GM12878 (cell line): Measurements from ENCODE around the gene SYNGR1. TPM values are rescaled to one million over a fixed set of nuclear protein-coding genes. Genes with fewer than 3 reads are reported as not detected.

Experiments
- ATAC-seq: fragments of 200-7000 bp; cut with Tn5 transposase; 3 replicates; pipeline ENCODE4 v1.9.1; 2020; ENCODE audit warnings: mild to moderate bottlenecking, moderate library complexity
- BruUV-seq: library from RNA; stranded (reverse); fragments of 400-500 nt; replicated peaks from 2 replicates; lab custom pipeline; 2021; lab: Mats Ljungman, UMichigan
- CTCF ChIA-PET: fragments of 300-600 bp; sonication (Branson Sonifier 250); formaldehyde crosslinking; extraction: SDS; loops from one replicate; lab custom pipeline; 2021; ENCODE audit warnings: inconsistent platforms; lab: Yijun Ruan, JAX
- POLR2A ChIA-PET: fragments of 350-600 bp; formaldehyde crosslinking; extraction: SDS; loops from one replicate; lab custom pipeline; 2021; ENCODE audit warnings: inconsistent platforms; lab: Charles Lee
- RAD21 ChIA-PET: fragments of 300-600 bp; sonication (Branson Sonifier 250); formaldehyde crosslinking; loops from one replicate; lab custom pipeline; 2023; ENCODE audit warnings: antibody characterized with exemption; ENCODE audit not compliant: unreplicated experiment; lab: Charles Lee
- SMC1A ChIA-PET: fragments of 300-600 bp; sonication (Branson Sonifier 250); formaldehyde crosslinking; loops from one replicate; lab custom pipeline; 2023; ENCODE audit not compliant: unreplicated experiment, uncharacterized antibody; lab: Charles Lee
- DNase-seq: peaks from one replicate; pipeline ENCODE4 v3.0.0-alpha.2; 2011; ENCODE audit warnings: low read depth, low spot score
- FAIRE-seq: peaks from 3 replicates; lab custom pipeline; 2011; peaks lifted over from hg19 to GRCh38; lab: Jason Lieb, UNC
- H2AFZ ChIP-seq: 2 replicates; pipeline ENCODE4 v1.6.0; 2011; ENCODE audit warnings: low read depth, low read length, control low read depth; ENCODE audit not compliant: control insufficient read depth
- H3K27ac ChIP-seq: 2 replicates; pipeline ENCODE4 v1.5.1; 2011; ENCODE audit warnings: control low read depth; ENCODE audit not compliant: control insufficient read depth, insufficient read depth
- H3K27me3 ChIP-seq, 2 experiments: replicated peaks in 1 of 2; 2 replicates each; pipeline versions ENCODE4 v1.6.0 to v1.6.1; 2011; ENCODE audit warnings: low read length in 1 of 2; ENCODE audit not compliant: control insufficient read depth in 2 of 2, insufficient read depth in 2 of 2
- H3K36me3 ChIP-seq, 2 experiments: 2 replicates each; pipeline ENCODE4 v1.5.1; 2011; ENCODE audit warnings: low read length in 1 of 2; ENCODE audit not compliant: control insufficient read depth in 2 of 2, insufficient read depth in 2 of 2
- H3K4me1 ChIP-seq: 2 replicates; pipeline ENCODE4 v1.6.1; 2011; ENCODE audit warnings: mild to moderate bottlenecking, low read length, moderate library complexity, mixed read lengths; ENCODE audit not compliant: control insufficient read depth, insufficient read depth
- H3K4me2 ChIP-seq: 2 replicates; pipeline ENCODE4 v1.6.0; 2011; ENCODE audit warnings: control low read depth; ENCODE audit not compliant: control insufficient read depth, insufficient read depth
- H3K4me3 ChIP-seq: fragments of 200-600 bp; sonication (generic); 2 replicates; pipeline ENCODE4 v1.5.1; 2016
- H3K79me2 ChIP-seq: 2 replicates; pipeline ENCODE4 v1.6.0; 2011; ENCODE audit warnings: low read length; ENCODE audit not compliant: control insufficient read depth, insufficient read depth
- H3K9ac ChIP-seq: 2 replicates; pipeline ENCODE4 v1.8.0; 2011; ENCODE audit warnings: low read length, control low read depth, mixed read lengths; ENCODE audit not compliant: control insufficient read depth, insufficient read depth
- H3K9me3 ChIP-seq: replicated peaks from 3 replicates; pipeline ENCODE4 v1.5.1; 2011; ENCODE audit warnings: mild to moderate bottlenecking, low read length; ENCODE audit not compliant: control insufficient read depth, insufficient read depth
- H4K20me1 ChIP-seq: 2 replicates; pipeline ENCODE4 v1.6.0; 2011; ENCODE audit not compliant: control insufficient read depth, insufficient read depth
- ASH2L ChIP-seq: fragments of 300-600, 200-600 bp; sonication (generic); IDR thresholded peaks from 2 replicates; pipeline ENCODE4 v1.6.1; 2017; ENCODE audit warnings: low read depth, mild to moderate bottlenecking, borderline replicate concordance
- CHD1 ChIP-seq: IDR thresholded peaks from 2 replicates; pipeline ENCODE4 v1.6.1; 2012; ENCODE audit warnings: low read depth, low read length, improper control_type of control experiment
- KAT2A ChIP-seq: conservative IDR thresholded peaks from 2 replicates; pipeline ENCODE4 v1.6.1; 2011; ENCODE audit warnings: low read depth, low read length; ENCODE audit not compliant: control insufficient read depth
- MXI1 ChIP-seq: fragments of 150-350 bp; IDR thresholded peaks from 2 replicates; pipeline ENCODE4 v1.6.1; 2011; ENCODE audit warnings: low read depth, mild to moderate bottlenecking, inconsistent platforms, low read length, improper control_type of control experiment
- NFYA ChIP-seq: IDR thresholded peaks from 2 replicates; pipeline ENCODE4 v1.6.1; 2011; ENCODE audit warnings: low read depth, mild to moderate bottlenecking, low read length, improper control_type of control experiment, borderline replicate concordance
- NR2C2 ChIP-seq: IDR thresholded peaks from 2 replicates; pipeline ENCODE4 v1.6.1; 2011; ENCODE audit warnings: borderline replicate concordance, low read depth; ENCODE audit not compliant: control insufficient read depth, insufficient read length
- RCOR1 ChIP-seq: conservative IDR thresholded peaks from 2 replicates; pipeline ENCODE4 v1.6.1; 2012; ENCODE audit warnings: low read depth, low read length, improper control_type of control experiment
- SMC3 ChIP-seq: IDR thresholded peaks from 2 replicates; pipeline ENCODE4 v1.6.1; 2011; ENCODE audit warnings: low read length, improper control_type of control experiment, borderline replicate concordance
- SRF ChIP-seq, 2 experiments: IDR thresholded peaks; 2 replicates each; pipeline ENCODE4 v1.6.1; 2011; ENCODE audit warnings: low read depth in 2 of 2, low read length in 2 of 2, mild to moderate bottlenecking in 1 of 2, moderate library complexity in 1 of 2
- SUZ12 ChIP-seq: fragments of 200-600 bp; sonication (generic); IDR thresholded peaks from one replicate; pipeline ENCODE4 v1.6.1; 2018; ENCODE audit warnings: antibody characterized with exemption, mild to moderate bottlenecking; ENCODE audit not compliant: unreplicated experiment
- ZNF207 ChIP-seq: fragments of 450-650 bp; IDR thresholded peaks from 2 replicates; pipeline ENCODE4 v1.6.1; 2014; ENCODE audit warnings: antibody characterized with exemption, mild to moderate bottlenecking, borderline replicate concordance
- ZNF217 ChIP-seq: fragments of 450-650 bp; IDR thresholded peaks from 2 replicates; pipeline ENCODE4 v1.6.1; 2017; ENCODE audit warnings: antibody characterized with exemption, mild to moderate bottlenecking
- WGBS: methylation state at CpG from one replicate; pipeline ENCODE4 v1.1.6; 2016; ENCODE audit warnings: low lambda C conversion rate; ENCODE audit not compliant: insufficient replicate concordance, insufficient coverage; ENCODE audit errors: missing lambda C conversion rate; 5-methylcytosine and 5-hydroxymethylcytosine counted together
- in situ Hi-C: fragments of 300-500 bp; cut with MboI; formaldehyde crosslinking; loops from 9 replicates; pipeline ENCODE4 v1.14.3; 2018; ENCODE audit warnings: mixed read lengths
- intact Hi-C: fragments of 100-400 bp; cut with micrococcal nuclease; formaldehyde crosslinking; loops from one replicate; pipeline ENCODE4 v1.14.2; 2022; ENCODE audit not compliant: unreplicated experiment
- polyA plus RNA-seq, 11 experiments: library from polyadenylated mRNA; depleted of rRNA in 4 of 11; unstranded in 6 of 11; stranded (reverse) in 5 of 11; fragments of >200 nt; fragmentation: Nextera tagmentation in 4 of 11; fragmentation: Illumina TruSeq in 1 of 11; extraction: Ambion mirVana in 4 of 11; extraction: Trizol in 1 of 11; gene quantifications; 1 replicate in 1 of 11; 2 replicates in 10 of 11; pipeline versions ENCODE4 v1.2.1 to v1.2.3, GENCODE V29; 2011 to 2016; ENCODE audit warnings: inconsistent platforms in 2 of 11, missing spikeins in 2 of 11, low read depth in 1 of 11
- total RNA-seq, 4 experiments: library from RNA; depleted of rRNA in 3 of 4; stranded (reverse); fragments of >200 nt in 3 of 4; fragmentation: Illumina TruSeq in 1 of 4; extraction: Trizol in 1 of 4; gene quantifications; 2 replicates each; pipeline versions ENCODE4 v1.2.1 to v1.2.3, GENCODE V29; 2013 to 2021
- TF ChIP-seq, protein P1 (sequence below): IDR thresholded peaks from 2 replicates; pipeline ENCODE4 v1.6.1; 2012; ENCODE audit warnings: low read length, inconsistent platforms
- TF ChIP-seq, protein P2 (sequence below): IDR thresholded peaks from 2 replicates; pipeline ENCODE4 v1.6.1; 2011; ENCODE audit warnings: borderline replicate concordance, low read depth, mild to moderate bottlenecking, moderate library complexity, mixed read lengths, low read length; ENCODE audit not compliant: insufficient read depth; ENCODE audit errors: extremely low read length
- TF ChIP-seq, protein P3 (sequence below): IDR thresholded peaks from 2 replicates; pipeline ENCODE4 v1.6.1; 2011; ENCODE audit warnings: low read depth, low read length, improper control_type of control experiment, borderline replicate concordance
- TF ChIP-seq, protein P4 (sequence below): fragments of 450-650 bp; formaldehyde crosslinking; IDR thresholded peaks from 2 replicates; pipeline ENCODE4 v1.5.0; 2022; ENCODE audit warnings: mild to moderate bottlenecking, missing genetic modification characterization

Gene SYNGR1
- total and polyA plus RNA-seq, 10 of the 15 experiments (the other 5 are each of a cell fraction or from before 2014, with no cell fraction given), result 0.87 to 9.2 (median 3.5) TPM

DNA sequence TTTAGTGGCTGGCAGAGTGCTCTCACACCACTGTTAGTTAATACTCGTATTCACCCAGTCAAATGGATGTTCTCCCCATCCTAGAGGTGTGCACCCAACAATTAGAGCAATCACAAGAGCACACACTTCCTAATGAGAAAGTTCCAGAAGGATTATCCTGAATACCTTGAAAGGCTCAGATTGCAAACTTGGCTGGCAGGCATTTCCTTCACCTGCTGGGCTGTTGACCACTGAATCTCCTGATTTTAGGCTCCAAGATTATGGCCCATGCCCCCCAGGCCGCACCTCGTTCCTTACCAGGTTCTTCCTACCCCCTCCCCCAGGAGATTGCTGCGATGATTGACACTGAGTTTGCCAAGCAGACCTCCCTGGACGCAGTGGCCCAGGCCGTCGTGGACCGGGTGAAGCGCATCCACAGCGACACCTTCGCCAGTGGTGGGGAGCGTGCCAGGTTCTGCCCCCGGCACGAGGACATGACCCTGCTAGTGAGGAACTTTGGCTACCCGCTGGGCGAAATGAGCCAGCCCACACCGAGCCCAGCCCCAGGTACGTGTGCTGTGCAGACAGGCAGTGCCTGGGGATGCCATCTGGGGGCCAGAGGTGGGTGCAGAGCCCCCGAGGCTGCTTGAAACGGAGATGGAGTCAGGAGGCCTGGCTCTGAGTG is 76.7 kb downstream of the SYNGR1 start:
- no peaks in the 10 kb centered on the region for H3K9me3 ChIP-seq
- CTCF ChIA-PET, result no interaction called here
- no peak overlapping the region for H3K9ac ChIP-seq
- no peak overlapping the region for H3K27ac ChIP-seq
- no peaks in the 10 kb centered on the region for H3K79me2 ChIP-seq
- RAD21 ChIA-PET, result no interaction called here
- no TSS peak for BruUV-seq
- H3K4me2 ChIP-seq, result no peak overlapping the region
- TF ChIP-seq ZNF207, result no peak
- no peak for TF ChIP-seq MXI1
- TF ChIP-seq, protein P1, sequence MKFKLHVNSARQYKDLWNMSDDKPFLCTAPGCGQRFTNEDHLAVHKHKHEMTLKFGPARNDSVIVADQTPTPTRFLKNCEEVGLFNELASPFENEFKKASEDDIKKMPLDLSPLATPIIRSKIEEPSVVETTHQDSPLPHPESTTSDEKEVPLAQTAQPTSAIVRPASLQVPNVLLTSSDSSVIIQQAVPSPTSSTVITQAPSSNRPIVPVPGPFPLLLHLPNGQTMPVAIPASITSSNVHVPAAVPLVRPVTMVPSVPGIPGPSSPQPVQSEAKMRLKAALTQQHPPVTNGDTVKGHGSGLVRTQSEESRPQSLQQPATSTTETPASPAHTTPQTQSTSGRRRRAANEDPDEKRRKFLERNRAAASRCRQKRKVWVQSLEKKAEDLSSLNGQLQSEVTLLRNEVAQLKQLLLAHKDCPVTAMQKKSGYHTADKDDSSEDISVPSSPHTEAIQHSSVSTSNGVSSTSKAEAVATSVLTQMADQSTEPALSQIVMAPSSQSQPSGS, result no peak
- TF ChIP-seq, protein P2, sequence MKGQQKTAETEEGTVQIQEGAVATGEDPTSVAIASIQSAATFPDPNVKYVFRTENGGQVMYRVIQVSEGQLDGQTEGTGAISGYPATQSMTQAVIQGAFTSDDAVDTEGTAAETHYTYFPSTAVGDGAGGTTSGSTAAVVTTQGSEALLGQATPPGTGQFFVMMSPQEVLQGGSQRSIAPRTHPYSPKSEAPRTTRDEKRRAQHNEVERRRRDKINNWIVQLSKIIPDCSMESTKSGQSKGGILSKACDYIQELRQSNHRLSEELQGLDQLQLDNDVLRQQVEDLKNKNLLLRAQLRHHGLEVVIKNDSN, result no peak
- TF ChIP-seq SUZ12, result no peak
- TF ChIP-seq ZNF217, result no peak
- no peak for TF ChIP-seq CHD1
- no peak for TF ChIP-seq NFYA
- no peak for TF ChIP-seq NR2C2
- no peak for TF ChIP-seq SRF (IDR thresholded peaks at IDR 0.05; ENCODE audit: low read depth in 2 of 2, low read length in 2 of 2)
- no peak for TF ChIP-seq KAT2A
- TF ChIP-seq, protein P3, sequence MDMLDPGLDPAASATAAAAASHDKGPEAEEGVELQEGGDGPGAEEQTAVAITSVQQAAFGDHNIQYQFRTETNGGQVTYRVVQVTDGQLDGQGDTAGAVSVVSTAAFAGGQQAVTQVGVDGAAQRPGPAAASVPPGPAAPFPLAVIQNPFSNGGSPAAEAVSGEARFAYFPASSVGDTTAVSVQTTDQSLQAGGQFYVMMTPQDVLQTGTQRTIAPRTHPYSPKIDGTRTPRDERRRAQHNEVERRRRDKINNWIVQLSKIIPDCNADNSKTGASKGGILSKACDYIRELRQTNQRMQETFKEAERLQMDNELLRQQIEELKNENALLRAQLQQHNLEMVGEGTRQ, result no peak
- TF ChIP-seq SMC3, result no peak
- no peak for TF ChIP-seq ASH2L
- TF ChIP-seq, protein P4, sequence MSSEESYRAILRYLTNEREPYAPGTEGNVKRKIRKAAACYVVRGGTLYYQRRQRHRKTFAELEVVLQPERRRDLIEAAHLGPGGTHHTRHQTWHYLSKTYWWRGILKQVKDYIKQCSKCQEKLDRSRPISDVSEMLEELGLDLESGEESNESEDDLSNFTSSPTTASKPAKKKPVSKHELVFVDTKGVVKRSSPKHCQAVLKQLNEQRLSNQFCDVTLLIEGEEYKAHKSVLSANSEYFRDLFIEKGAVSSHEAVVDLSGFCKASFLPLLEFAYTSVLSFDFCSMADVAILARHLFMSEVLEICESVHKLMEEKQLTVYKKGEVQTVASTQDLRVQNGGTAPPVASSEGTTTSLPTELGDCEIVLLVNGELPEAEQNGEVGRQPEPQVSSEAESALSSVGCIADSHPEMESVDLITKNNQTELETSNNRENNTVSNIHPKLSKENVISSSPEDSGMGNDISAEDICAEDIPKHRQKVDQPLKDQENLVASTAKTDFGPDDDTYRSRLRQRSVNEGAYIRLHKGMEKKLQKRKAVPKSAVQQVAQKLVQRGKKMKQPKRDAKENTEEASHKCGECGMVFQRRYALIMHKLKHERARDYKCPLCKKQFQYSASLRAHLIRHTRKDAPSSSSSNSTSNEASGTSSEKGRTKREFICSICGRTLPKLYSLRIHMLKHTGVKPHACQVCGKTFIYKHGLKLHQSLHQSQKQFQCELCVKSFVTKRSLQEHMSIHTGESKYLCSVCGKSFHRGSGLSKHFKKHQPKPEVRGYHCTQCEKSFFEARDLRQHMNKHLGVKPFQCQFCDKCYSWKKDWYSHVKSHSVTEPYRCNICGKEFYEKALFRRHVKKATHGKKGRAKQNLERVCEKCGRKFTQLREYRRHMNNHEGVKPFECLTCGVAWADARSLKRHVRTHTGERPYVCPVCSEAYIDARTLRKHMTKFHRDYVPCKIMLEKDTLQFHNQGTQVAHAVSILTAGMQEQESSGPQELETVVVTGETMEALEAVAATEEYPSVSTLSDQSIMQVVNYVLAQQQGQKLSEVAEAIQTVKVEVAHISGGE (CRISPR knock-in tag), result no peak
- no peak for TF ChIP-seq RCOR1
- H4K20me1 ChIP-seq, result no peaks in the 10 kb centered on the region
- H3K4me1 ChIP-seq, result no peaks in the 10 kb centered on the region
- ATAC-seq, result no peak
- in situ Hi-C loops, result no loop called here
- H3K27me3 ChIP-seq, result no peaks in the 10 kb centered on the region
- H3K4me3 ChIP-seq, result no peak overlapping the region
- peaks cover 11 to 19% of the 10 kb centered on the region in 2 experiments; a peak in 3 of 4 replicates for H3K36me3 ChIP-seq
- SMC1A ChIA-PET, result no interaction called here
- H2AFZ ChIP-seq, result no peak overlapping the region
- intact Hi-C loops, result no loop called here
- WGBS, result 94% methylated on average over 20 of the region's 20 CpGs
- FAIRE-seq, result no peak
- DNase-seq, result no peak
- POLR2A ChIA-PET, result no interaction called here
